Hippocampal formation (tissue), 2 donors: ENCODE results near the gene COG2.
A peak's percentile ranks its signal among the peaks of the same experiment; 100 is the strongest.
"Not testable (repeated sequence)": the region's sequence is repeated elsewhere in the genome, so short reads cannot be mapped to it uniquely, and the experiment has no call there.

ENCODE experiments used
- DNase-seq, 2 donors: peaks; one replicate each; lab custom pipeline; 2025; lab: John Stamatoyannopoulos, UW

Gene COG2

DNA sequence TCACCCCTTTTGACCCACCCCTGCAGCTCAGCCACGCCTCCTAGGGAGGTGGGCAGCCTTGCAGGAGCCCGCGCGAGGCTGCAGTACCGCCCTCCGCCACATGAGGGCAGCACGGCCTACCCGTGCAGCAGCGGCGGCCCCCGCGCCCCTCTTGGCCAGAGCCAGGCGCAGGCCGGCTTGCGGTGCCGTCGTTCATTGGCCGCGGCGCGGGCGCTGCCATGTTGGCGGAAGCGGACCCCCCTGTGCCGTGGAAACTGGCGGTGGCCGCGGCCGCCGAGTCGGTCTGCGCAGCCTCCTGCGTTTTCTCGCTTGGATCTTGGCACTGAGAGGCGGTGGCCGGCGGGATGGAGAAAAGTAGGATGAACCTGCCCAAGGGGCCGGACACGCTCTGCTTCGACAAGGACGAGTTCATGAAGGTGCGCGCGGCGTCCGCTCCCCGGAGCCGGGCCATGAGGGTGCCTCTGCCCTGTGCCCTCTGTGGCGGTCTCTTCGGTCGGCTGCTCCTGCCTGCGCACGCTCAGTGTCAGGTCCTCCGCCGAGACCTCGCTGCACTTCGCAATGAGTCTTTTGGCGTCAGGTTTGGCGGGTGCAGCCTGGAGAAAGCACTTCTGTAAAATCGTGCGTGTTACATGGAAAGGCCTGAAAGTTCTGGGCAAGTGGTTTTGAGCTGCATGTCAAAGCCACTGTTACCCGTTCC is at the start of gene COG2:
TSS of gene COG2 (plus strand) at position 219 of the 697 bp plus-strand sequence. CDS start at position 345, 126 bp downstream.
- peak; percentile 91 to 92 for DNase-seq

DNA sequence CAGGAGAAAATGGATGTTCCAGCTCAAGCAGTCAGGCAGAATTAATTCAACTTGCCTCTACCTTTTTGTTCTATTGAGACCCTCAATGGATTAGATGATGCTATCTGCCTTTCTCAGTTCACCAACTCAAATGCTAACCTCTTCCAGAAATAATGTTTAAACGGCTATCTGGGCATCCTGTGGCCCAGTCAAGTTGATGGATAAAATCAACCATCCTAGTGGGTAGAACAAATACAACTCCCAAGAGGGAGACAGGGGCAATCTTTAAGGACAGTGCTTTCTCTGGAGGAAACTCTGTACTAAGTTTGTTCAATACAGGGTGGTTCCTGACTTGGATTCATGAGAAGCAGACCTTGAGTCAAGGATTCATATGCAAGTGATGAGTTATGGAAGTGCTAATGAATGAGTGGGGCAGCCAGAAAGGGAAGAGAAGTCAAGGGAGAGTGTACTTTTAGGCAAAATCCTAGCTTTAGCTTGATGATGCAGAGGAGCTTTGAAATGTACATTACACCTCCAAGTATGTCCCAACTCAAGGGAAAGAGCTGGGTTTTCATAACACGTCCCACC is 49.4 kb upstream of the COG2 start:
- DNase-seq, result no peak

DNA sequence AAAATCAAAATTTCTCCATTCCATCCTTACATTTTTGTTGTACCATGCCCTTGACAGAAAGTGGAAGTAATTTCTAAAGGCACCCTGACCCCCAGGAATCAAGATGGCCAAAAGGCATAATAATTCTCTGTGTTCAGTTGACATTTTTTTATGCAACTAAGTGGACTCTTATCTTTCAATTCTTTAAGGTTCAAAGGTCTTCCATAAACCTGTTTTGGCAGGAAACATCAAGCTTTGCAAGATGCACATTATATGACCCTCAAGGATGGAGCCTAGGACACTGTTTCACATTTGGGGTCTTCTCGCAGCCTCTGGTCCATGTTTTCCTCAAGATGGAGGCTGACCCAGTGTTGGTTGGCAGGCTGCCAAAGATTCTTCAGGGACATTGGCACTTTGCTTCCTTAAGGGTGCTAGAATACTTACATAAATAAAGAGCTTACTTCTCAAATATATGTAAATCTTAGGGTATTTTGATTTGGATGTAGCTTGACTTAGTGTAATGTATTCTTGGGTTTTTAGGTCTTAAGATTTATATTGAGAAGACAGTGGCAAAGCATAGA is 48.0 kb upstream of the COG2 start:
- no peak for DNase-seq

- no peak for DNase-seq
These were observed 47.1 kb upstream of the COG2 start for GRCh38 chr1:230595181-230595580.

DNA sequence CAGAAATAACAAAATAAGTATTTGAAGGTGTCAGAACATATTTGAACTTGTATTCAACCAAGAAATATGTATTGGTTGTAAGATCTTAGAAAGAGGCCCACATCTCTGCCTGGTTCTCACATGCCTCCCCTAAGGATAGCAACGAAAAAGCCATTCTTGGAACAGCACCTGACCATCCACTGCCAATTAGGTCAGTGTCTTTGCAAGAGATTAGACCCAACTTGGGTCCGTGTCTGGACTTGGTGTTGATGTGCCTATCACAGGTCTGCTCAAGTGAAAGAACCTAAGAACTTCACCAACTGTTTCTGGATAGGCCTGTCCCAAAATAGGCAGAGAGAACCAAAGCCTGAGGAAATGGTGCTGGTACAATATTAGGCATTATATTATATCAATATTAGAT is 46.0 kb upstream of the COG2 start:
- DNase-seq, result no peak

DNA sequence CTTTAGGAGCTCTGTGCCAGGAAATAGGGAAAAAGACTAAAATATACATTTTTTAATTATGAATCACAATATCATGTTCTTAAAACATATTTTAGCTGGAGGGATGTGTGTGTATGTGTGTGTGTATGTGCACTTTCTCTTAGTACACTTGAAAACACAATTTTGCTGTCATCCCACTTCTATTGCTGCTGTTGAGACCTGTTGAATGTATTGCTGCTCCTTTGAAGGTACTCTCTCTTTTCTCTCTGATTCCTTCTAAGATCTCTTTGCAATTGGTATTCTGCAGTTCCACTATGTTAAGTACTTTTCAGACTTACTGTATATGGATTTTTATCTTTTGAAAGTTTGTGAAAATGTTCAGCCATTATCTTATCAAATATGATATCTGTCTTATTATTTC is 43.5 kb upstream of the COG2 start:
- DNase-seq, result no peak

- no peak for DNase-seq
These were observed 42.2 kb upstream of the COG2 start for GRCh38 chr1:230599926-230600656.

- not testable (repeated sequence) for DNase-seq
These were observed 41.5 kb upstream of the COG2 start for GRCh38 chr1:230600657-230601400.

- no peak for DNase-seq
These were observed 33.1 kb upstream of the COG2 start for GRCh38 chr1:230609208-230609607.

DNA sequence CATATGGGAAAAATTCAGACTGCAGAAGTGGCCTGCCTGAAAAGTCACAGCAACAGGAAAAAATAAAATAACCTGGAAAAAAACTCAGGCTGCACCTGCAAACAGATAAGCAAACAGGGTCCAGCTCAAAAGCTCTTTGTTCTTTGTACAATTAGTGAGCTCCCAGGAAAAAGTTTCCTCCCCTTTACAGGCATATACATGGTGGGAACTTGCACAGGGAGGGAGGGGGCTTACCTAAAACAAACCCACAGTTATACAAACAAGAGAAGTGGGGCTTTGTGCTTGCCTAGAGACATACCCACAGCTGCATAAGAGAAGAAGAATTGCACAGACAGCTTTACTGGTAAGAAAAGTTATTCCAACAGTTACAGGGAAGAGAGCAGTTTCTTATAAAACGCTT is 31.7 kb upstream of the COG2 start:
- DNase-seq, result no peak

- no peak for DNase-seq
These were observed 31.0 kb upstream of the COG2 start for GRCh38 chr1:230611128-230611877.

- DNase-seq, result no peak
These were observed 30.4 kb upstream of the COG2 start for GRCh38 chr1:230611878-230612235.

DNA sequence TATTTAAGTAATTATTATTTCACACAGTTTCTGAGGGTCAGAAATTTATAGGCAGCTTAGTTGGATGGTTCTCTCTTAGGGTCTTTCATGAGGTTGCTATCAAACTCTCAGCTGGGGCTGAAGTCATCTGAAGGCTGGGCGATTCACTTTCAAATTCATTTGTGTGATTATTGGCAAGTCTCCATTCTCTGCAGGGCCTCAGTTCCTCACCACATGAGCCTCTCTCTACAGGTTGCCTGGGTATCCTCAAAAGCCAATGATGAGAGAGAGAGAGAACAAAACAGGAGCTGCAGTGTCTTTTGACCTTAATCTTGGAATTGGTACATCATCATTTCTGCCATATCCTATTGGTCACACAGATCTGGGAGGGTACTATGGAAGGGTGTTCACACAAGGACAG is 29.6 kb upstream of the COG2 start:
- DNase-seq, result no peak

GRCh38 chr1:230614121-230614520 is 28.2 kb upstream of the COG2 start:
- DNase-seq, result no peak

GRCh38 chr1:230618537-230618936 is 23.7 kb upstream of the COG2 start:
- no peak for DNase-seq

- DNase-seq, result no peak
These were observed 21.5 kb upstream of the COG2 start for GRCh38 chr1:230620649-230621323.

DNA sequence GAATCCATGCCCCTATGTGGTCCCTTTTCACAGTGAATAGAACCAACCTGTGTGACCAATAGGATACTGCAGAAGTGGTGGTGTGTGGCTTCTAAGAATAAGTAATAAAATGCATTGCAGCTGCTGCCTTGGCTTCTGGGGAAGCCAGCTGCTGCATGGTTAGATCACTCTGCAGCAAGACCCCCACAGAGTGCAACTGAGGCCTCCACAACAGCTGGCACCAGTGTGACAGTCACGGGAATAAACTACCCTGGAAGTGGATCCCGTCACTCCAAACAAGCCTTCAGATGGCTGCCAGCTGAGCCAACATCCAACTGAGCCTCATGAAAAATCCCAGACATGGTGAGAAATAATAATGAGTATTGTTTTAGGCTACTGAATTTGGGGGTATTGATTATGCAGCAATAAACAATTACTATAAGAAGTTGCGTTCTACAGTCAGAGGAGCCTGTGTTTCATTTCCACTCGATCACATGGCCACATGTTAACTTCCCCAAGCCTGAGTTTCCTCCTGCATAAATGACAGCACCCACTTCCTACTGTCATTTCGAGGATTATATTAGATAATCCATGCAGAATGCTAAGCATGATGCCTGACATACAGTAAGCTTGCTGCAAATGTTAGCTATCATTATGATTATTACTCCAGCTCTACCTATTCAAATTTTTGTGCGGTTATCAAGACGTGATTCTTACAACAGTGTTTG is 20.8 kb upstream of the COG2 start:
- DNase-seq, result no peak

GRCh38 chr1:230622151-230622550 is 20.1 kb upstream of the COG2 start:
- DNase-seq, result no peak

DNA sequence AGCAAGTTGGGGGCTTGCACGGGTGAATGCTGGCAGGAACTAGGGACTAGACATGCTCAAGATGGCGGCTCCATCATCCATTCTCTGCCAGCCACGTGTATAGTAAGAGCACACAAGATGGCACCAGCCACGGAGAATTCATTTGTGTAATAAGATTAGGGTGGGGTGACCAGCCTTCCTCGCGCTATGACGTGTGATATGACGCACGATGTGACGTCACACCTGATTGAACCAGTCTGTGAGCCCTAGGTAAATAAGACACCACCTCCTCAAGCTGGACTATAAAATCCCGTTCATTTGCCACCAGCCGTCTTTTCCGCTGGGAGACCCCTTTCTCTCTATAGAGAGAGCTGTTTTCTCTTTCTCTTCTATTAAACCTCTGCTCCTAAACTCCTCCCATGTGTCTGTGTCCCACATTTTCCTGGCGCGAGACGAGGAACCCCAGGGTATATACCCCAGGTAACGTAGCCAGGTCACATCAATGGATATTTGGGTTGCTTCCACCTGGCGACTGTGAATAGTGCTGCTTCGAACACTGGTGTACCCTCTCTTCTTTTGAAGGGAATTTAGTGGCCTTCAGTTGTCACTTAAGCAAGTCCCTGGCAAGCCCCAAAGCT is 18.1 kb upstream of the COG2 start:
- DNase-seq, result no peak

DNA sequence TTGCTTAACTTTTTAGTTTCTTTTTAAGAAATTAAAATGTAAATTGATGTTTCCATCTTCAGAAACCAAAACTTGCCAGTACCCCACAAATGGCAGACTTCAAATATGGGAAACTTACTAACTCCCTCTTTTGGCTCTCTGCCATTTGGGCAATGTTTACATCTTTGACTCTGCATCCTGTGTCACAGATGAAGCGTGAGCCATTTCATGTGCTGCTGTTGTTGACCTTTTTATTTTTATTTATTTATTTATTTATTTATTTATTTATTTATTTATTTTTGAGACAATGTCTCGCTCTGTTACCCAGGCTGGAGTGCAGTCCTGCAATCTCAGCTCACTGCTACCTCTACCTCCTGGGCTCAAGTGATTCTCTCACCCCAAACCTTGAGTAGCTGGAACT is 16.0 kb upstream of the COG2 start:
- no peak for DNase-seq
